ENCODE data around the gene MTA3.

GRCh38 chr2:42566025-42566424 lies 2.4 kb upstream of the MTA3 start:
- TF ChIP-seq POLR2A (IDR thresholded peaks at IDR 0.05) (no peak), POLR2AphosphoS5 (IDR thresholded peaks at IDR 0.05) (no peak)
- TF ChIP-seq, protein P1, sequence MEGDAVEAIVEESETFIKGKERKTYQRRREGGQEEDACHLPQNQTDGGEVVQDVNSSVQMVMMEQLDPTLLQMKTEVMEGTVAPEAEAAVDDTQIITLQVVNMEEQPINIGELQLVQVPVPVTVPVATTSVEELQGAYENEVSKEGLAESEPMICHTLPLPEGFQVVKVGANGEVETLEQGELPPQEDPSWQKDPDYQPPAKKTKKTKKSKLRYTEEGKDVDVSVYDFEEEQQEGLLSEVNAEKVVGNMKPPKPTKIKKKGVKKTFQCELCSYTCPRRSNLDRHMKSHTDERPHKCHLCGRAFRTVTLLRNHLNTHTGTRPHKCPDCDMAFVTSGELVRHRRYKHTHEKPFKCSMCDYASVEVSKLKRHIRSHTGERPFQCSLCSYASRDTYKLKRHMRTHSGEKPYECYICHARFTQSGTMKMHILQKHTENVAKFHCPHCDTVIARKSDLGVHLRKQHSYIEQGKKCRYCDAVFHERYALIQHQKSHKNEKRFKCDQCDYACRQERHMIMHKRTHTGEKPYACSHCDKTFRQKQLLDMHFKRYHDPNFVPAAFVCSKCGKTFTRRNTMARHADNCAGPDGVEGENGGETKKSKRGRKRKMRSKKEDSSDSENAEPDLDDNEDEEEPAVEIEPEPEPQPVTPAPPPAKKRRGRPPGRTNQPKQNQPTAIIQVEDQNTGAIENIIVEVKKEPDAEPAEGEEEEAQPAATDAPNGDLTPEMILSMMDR (IDR thresholded peaks at IDR 0.05), result no peak

Measured in breast epithelium (tissue), 3 donors.